NCI-H2107 treated with DMSO at 0.1 percent for 48 hours (cell line): ENCODE results near the gene LARGE1.

Experiments used
- DNase-seq: peaks from one replicate; lab custom pipeline; 2025; ENCODE audit not compliant: unreplicated experiment; lab: John Stamatoyannopoulos, UW

Gene LARGE1

GRCh38 chr22:33886696-33887095 is 33.6 kb downstream of the LARGE1 start:
- DNase-seq = no peak

DNA sequence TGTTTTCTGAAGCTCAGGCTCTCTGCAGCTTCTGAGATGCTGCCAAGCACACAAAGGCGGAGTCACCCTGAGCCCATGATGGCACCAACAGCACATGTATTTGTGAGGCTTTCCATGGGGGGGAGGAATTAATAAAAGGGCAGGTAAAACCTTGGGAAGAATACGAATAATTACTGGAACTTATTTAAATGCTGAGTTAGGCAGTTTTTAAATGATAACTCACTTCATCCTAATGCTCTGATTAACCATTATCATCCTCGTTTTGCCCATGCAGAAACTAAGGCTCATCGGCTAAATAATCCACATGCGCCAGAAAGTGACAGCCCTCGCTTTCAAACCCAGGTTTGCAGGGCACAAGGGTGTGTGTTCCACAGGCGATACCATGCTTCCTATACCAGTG is 35.4 kb downstream of the LARGE1 start:
- no peak for DNase-seq

GRCh38 chr22:33883961-33884808 is 36.1 kb downstream of the LARGE1 start:
- no peak for DNase-seq

GRCh38 chr22:33883561-33883960 is 36.7 kb downstream of the LARGE1 start:
- DNase-seq = no peak

- no peak for DNase-seq
These were observed 37.3 kb downstream of the LARGE1 start for GRCh38 chr22:33882991-33883390.

- DNase-seq = no peak
These were observed 39.3 kb downstream of the LARGE1 start for GRCh38 chr22:33880986-33881385.

DNA sequence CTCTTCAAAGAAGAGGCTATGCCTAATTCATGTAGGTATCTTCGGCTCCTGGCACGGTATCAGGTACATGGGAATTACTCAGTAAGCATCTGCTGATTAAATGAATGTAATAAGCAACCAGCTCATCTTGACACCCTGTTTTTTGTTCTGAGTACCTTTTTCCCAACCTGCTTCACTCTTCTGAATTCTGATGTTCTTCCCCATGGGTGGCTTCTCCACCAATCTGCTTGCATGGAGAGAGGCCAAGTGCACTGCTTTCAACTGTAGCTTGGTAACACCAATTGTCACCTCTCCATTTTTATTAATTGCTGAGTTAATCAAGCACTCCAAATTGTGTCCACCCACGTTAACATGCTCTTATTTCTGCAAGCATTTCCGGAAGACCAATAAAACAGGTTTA is 40.5 kb downstream of the LARGE1 start:
- no peak for DNase-seq

- DNase-seq = no peak
These were observed 45.0 kb downstream of the LARGE1 start for GRCh38 chr22:33875316-33875715.

- DNase-seq = no peak
These were observed 46.1 kb downstream of the LARGE1 start for GRCh38 chr22:33874206-33874605.

GRCh38 chr22:33873666-33874065 is 46.6 kb downstream of the LARGE1 start:
- no peak for DNase-seq

DNA sequence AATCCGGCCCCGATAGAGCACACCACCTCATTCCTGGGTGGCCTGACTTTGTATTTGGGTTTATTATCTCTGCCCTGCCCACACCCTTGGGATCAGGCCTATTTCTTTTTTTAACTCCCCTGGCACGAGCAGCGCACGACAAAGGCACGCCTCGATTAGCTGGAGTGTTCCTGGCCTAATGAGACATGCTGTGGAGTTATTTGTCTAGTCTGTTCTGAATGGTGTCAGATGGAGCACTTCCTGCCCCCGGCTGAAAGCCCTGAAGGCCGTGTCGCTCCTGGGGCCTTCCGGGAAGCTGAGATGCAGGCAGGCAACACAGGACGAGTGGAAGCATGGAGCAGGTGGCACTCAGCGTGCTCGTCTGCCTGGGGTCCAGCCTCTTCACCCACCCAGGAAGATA is 47.1 kb downstream of the LARGE1 start:
- no peak for DNase-seq

DNA sequence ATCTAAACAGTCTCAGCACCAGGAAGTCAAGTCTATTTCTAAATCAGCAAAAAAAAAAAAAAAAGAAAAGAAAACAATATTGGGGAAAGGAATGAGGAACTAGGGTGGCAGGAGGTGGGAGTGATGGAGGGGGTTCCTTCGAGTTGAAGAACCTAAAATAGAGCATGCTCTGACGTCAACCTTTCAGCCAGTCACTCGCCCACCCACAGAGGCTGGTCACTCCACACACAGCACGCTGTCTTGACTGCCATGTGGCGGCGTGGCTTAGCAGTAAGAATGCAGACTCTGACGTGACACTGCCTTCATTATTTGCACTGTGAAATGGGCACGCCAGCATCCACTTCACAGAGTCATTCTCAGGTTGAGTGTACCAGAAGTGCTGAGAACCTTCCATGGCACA is 48.3 kb downstream of the LARGE1 start:
- DNase-seq = no peak

DNA sequence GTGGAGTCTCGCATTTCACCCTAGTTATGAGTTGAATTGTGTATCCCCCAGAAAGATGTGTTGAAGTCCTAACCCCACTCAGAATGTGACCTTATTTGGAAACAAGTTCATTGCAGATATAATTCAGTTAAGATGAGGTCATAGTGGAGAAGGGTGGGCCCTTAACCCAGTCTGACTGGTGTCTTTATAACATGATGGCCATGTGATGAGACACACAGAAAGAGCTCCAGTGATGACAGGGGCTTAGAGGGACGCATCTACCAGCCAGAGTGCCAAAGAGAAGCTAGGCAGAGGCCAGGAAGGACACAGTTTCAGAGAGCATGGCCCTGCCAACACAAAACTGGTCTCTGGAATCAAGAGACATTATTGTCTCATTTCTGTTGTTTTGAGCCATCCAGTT is 50.3 kb downstream of the LARGE1 start:
- no peak for DNase-seq

DNA sequence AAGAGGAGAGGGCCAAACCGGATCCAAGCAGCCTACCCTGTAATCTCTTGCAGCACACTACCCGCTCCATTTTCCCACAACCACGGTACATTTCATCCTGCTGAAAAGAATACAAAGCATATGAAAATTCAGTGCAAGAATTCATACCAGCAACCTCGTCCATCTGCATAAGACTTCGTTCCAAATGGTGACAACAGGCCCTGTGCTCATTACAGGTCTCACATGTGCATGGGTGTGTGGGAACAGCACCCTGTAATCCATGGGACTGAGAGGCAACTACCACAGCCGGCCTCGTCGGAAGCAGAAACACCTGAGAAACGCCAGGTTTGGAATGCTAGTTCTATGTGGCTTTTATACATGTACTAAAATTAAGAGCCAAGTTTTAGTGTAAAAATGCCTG is 52.3 kb downstream of the LARGE1 start:
- DNase-seq = no peak

DNA sequence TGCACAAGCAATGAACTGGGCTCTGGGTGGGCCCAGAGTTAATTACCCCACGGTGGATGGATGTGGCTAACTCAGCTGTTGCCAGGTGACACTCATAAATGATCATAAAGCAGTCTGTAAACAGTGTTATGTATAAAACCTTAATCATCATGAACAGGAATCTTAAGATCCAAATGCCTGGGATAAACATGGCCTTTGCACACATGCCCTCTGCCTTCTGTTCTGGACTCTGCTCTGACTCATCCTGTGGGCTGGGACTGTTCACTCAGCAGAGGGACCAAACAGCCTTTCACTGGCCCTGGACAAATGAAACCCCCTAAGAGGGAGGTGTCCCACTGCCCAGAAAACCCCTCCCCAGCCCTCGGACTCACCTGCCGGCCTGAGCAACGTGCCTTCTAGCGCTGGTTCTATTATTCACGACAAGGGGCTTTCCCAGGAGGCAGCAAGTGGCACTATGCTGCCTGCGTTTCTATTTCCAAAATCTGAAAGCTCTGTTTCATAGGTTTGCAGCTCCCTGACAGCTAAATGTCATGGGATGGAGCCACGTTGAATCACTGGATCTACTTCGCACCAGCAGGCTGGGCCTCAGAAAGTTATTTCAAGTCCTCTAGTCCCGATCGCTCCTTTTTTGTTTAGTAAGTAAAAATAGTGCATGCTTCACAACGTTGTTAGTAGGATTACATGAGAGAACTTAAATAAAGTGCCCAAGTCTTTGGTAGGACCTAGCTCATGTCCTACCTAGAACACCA is 53.0 kb downstream of the LARGE1 start:
- DNase-seq = no peak

GRCh38 chr22:33866511-33866910 is 53.8 kb downstream of the LARGE1 start:
- no peak for DNase-seq

DNA sequence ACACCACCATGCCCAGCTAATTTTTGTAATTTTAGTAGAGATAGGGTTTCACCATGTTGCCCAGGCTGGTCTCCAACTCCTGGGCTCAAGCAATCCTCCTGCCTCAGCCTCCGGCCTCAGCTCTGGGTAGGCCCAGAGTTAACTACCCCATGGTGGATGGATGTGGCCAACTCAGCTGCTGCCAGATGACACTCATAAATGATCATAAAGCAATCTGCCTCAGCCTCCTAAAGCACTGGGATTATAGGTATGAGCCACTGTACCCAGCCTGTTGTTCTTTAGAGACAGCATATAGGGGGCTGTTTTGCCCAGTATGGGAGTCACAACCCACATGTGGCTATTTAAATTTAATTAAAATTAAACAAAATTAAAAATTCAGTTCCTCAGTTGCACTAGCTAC is 54.3 kb downstream of the LARGE1 start:
- no peak for DNase-seq

DNA sequence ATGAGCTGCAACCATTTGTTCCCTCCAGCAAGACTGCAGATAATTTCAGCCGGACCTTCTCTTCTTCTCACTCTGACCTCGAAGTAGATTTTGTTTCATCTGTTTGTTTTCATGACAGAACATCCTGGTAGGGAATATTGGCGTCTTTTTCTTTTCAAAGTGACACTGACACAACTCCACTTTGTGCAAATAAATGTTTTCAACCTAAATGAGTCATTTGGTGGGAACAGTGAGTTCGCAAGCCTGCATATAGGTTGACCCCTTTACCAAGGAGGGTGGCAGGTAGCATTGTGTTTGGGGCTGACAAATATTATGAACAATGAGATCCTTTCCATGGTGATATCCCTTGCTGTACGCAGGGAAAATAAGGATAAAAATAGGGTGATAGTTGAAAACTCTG is 55.0 kb downstream of the LARGE1 start:
- DNase-seq = no peak

- no peak for DNase-seq
These were observed 55.5 kb downstream of the LARGE1 start for GRCh38 chr22:33864723-33865130.

- DNase-seq = no peak
These were observed 58.9 kb downstream of the LARGE1 start for GRCh38 chr22:33861216-33861875.

DNA sequence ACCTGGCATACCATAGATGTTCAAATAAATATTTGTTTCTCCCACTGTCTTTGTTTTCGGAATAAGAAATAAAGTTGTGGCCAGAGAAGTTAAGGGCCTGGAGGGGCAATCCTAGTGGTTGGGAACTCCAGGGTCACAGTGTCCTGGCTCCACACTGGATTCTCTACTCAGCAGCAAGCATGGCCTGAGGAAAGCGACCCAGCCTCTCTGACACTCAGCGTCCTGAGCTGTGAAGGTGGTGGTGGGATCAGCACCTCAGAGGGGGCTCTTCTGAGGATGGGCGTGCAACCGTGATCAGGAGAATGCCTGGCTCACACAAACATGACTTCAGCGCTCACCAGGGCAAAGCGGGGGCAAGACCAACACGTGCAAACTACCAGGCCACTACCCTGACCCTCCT is 59.9 kb downstream of the LARGE1 start:
- DNase-seq = no peak

DNA sequence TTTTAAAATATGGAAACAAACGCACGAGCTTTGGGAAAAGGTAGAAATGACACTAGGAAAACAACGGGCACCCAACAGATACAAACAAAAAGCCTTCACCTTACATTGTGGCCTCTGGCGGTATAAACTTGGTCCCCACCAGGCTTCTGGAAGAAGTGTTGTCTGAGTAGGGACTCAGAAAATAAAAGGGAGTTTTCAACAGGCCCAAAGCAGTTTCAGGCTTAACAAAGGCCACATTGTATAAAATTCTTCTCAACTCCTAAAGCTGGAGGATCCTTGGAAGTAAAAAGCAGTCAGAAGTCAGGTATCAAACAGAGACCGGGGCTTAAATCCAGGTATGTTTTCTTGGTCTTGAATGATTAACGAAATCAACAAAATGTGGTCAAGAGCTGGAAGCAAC is 61.0 kb downstream of the LARGE1 start:
- no peak for DNase-seq
